Measurements from ENCODE around the gene PRM3.

- TF ChIP-seq CTCF (IDR thresholded peaks at IDR 0.05) (no peak), ZFX (IDR thresholded peaks at IDR 0.05; ENCODE audit: borderline replicate concordance) (no peak)
Measured at GRCh38 chr16:11310634-11310977, 37.2 kb upstream of the PRM3 start.

Measured in 22Rv1 (cell line).